DMS53 (cell line): ENCODE results near the gene DAP.
A peak's percentile ranks its signal among the peaks of the same experiment; 100 is the strongest.
"Not testable (repeated sequence)": the region's sequence is repeated elsewhere in the genome, so short reads cannot be mapped to it uniquely, and the experiment has no call there.

Source experiments
- DNase-seq: peaks from one replicate; lab custom pipeline; 2025; lab: John Stamatoyannopoulos, UW

The DAP gene

DNA sequence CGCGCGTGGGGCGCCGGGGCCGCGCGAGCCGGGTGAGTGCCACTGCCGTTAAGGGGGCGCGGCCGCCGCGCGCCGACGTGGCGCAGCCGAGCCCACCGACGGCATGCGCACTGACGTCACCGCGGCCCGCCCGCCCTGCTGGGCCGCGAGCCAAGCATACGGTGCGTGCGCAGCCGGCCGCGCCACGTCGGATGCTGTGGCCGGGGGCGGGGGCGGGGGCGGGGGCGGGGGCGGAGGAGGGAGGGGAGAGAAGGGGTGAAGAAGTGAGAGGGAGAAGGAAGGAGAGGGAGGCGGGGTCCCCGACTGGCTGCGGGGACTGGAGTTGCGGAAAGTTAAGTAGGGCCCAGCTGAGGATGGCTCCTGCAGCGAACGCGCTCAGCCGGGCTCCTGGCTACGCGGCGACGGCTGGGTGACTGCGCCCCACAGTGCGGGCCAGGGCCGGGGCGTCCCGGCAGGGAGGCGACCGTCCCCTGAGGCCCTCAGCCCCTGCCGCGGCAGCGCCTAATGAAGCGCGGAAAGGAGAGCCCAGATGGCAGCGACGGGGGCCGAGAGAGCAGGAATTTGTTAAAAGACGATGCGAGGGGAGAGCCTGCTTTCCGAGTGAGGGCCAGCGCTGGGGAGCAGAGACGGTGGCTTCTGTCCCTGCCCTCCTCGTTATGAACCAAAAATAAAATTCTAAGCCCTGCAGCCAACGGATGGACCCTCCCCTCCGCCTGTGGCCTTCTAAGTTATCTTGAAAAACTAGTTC lies at the start of gene DAP:
Gene DAP (minus strand): TSS at position 50 of the 748 bp plus-strand sequence. CDS start 166 bp downstream, outside the sequence.
- DNase-seq = peak; percentile 97

DNA sequence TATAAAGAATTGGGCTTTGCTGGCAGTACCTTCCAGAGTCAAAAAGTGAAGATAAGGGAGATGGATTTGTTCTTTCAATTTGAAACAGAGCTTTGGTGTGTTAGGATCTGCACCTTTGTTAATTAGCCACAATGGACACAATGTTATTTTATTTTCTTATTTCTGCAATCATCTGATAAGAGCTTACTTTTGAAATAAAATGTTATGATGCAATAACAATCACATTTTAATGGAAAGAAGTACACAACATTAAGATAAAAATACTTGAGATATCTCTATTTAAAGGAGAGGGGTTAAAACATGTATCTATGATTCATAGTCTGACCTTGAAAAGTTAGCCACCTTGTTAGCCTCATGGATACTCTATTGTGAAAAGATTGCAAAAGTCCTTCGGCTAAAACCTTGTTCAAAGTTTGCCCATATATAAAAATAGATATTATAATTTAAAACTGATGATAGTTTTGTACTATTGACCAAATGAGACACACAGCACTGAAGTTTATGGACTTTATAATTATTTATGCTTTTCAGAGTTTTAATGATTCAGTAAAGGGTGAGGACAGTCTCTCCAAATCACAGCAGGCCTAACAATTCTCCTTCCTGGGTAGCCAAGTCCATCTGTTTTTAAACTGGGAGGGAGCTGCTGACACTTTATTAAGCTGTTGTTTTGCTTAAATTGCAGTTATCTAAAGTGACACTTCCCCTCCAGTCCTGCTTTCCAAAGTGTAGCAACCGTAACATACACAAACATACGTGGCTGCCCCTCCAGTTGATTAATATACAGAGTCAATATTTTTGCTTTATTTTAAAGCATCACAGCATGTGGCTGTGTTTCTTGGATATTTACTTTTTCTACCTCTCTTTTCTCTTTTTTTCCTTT lies 47.6 kb upstream of the DAP start:
- no peak for DNase-seq

GRCh38 chr5:10801931-10802666 lies 41.1 kb upstream of the DAP start:
- DNase-seq = no peak

GRCh38 chr5:10800852-10801251 lies 39.8 kb upstream of the DAP start:
- DNase-seq = no peak

DNA sequence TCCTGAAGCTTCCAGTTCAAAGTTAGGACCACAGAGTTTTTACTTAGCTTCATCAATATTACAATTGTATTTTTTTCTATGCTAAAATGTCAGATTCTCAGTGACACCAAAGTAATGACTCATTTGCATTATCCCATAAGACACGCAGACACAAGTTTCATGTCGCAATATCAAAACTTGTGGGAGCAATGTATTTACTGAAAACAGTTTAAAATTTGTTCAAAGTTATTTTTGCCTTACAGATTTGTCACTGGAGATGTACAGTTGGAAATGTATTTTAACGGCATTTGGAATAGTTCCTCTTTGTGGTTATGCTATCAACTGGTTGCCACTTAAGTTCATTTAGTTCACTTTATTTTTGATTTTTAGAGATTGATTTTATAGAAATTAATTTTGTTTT lies 36.2 kb upstream of the DAP start:
- DNase-seq = no peak

- DNase-seq = no peak
Observed at GRCh38 chr5:10793785-10794184, 32.8 kb upstream of the DAP start.

- no peak for DNase-seq
Observed at GRCh38 chr5:10792336-10792735, 31.3 kb upstream of the DAP start.

- DNase-seq = no peak
Observed at GRCh38 chr5:10789726-10790125, 28.7 kb upstream of the DAP start.

- DNase-seq = no peak
Observed at GRCh38 chr5:10789021-10789420, 28.0 kb upstream of the DAP start.

DNA sequence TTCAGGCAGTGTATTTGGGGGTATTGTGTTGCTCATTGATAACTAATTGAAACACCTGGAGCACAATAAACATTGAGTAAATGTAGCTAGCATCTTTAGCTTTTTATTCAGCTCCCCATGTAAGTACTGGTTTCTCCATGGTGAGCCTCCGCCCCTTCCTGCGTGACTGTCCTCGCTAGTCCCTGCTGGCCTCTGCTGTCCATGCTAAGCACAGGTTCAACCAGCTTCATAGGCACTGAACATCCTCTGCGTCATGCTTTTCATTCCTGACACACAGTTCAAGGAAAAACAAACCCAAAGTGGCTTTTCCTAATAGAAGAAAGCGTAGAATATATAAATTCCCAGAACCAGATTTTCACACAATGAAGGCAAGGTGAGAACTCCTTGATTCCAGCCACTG lies 27.3 kb upstream of the DAP start:
- DNase-seq = no peak

GRCh38 chr5:10786835-10787234 lies 25.8 kb upstream of the DAP start:
- DNase-seq = no peak

GRCh38 chr5:10780208-10780607 lies 19.2 kb upstream of the DAP start:
- not testable (repeated sequence) for DNase-seq

DNA sequence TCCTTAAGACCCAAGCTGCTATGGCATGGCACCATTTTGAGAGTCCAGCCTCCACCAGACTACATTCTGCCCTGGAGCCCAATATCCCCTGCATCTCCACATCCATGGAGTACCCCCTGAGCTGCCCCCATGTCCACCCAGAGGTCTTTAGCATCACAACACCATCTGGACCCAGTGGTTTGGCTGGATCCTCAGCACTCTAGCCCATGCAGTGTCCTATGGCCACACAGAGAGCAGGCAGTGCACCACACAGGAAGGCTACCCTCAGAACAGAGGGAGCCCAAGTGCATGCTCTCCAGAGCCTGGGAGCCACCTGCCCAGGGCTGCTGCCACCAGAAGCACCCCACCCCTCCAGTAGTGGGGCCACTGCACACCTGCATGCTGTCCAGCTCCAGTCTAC lies 18.6 kb upstream of the DAP start:
- no peak for DNase-seq

DNA sequence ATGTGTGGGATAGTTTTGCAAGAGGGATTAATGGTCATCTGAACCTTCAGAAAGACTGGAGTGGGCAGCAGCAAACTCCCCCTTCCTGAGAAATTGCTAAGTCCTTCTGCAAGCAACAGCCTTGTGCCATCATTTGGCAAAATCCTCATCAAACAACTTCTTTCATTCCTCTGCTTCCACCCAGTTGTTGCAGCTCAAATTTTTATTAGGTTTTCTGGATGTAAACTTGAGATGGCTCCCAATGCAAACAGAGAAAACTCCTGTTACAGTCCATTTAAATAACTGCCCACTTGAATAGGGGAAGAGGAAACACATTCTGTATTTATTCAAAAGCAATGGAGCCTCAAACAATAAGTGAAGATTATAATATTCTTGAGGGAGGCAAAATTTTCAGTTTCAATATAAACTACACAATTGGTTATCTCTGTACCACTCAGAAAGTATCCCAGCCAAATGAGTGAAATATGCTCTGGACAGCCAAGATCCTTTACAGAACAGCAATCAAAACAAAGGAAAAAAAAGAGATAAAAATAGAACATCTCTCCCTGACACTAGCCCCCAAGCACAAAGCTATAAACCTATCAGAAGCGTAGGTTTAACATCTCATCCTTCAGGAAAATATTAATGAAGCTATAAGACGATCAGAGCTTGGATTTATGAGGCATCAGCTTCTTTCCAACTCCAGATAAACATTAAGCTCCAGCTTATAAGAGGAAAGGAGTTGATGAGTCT lies 17.3 kb upstream of the DAP start:
- DNase-seq = no peak

GRCh38 chr5:10775646-10776045 lies 14.6 kb upstream of the DAP start:
- no peak for DNase-seq

DNA sequence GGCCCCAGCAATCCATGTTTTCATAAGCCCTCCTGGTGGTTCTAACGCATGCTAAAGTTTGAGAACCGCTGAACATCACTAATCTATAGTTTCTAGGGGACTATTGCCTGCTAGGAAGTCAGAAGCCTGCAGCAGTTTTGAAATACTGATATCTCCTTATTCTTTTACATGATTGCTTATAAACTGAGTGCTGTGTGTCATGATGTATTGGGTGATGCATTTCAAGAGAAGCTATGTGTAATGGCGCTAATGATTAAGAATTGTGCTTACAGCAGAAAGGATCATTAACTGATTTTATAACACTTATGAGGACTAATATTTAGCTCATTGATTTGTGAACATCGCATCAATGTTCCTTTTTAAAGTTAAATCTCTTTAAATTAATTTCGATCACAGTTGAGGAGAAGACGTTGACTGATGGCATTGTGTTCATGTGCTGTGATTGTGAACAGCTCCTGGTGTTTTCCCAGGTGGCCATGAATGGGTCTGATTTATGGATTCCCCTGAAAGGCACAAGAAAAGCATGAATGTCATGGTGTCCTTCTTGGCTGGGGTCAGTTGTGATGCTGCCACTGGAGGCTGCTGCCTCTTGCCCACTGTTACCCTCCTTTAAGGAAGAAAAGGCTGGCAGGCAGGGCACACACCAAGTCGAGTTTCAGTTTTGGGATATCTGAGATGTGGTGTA lies 12.0 kb upstream of the DAP start:
- DNase-seq = no peak

- no peak for DNase-seq
Observed at GRCh38 chr5:10768328-10768899, 7.4 kb upstream of the DAP start.

GRCh38 chr5:10762776-10763500 lies 1.9 kb upstream of the DAP start:
- DNase-seq = no peak

GRCh38 chr5:10761933-10762775 lies 1.1 kb upstream of the DAP start:
- DNase-seq = peak; percentile 30

- no peak for DNase-seq
Observed at GRCh38 chr5:10760921-10761184, 181 bp downstream of the DAP start.
